Small intestine (tissue), 7 donors: Measurements from ENCODE around the gene TOLLIP. TPM values are rescaled to one million over a fixed set of nuclear protein-coding genes. Genes with fewer than 3 reads are reported as not detected.

Experiments used
- DNase-seq, 2 donors: peaks; one replicate each; pipeline versions ENCODE4 v3.0.0 to v3.0.0-alpha.2; 2013
- FAIRE-seq: peaks from 2 replicates; lab custom pipeline; 2012; peaks lifted over from hg19 to GRCh38; lab: Jason Lieb, UNC
- H3K27ac ChIP-seq, 3 donors: one replicate each; pipeline ENCODE4 v1.5.1; 2013; ENCODE audit warnings: low read length in 2 of 3, mild to moderate bottlenecking in 2 of 3, control low read depth in 1 of 3, inconsistent platforms in 1 of 3, low read depth in 1 of 3, moderate library complexity in 1 of 3
- H3K27me3 ChIP-seq, 3 donors: one replicate each; pipeline ENCODE4 v1.6.1; 2013; ENCODE audit warnings: low read length in 3 of 3, inconsistent platforms in 1 of 3; ENCODE audit not compliant: control insufficient read depth in 3 of 3, insufficient read depth in 3 of 3
- H3K36me3 ChIP-seq, 3 donors: one replicate each; pipeline ENCODE4 v1.6.1; 2013; ENCODE audit warnings: low read length in 3 of 3, inconsistent platforms in 1 of 3, low read depth in 1 of 3, mild to moderate bottlenecking in 1 of 3, moderate library complexity in 1 of 3; ENCODE audit not compliant: control insufficient read depth in 3 of 3, insufficient read depth in 2 of 3
- H3K4me1 ChIP-seq, 3 donors: one replicate each; pipeline ENCODE4 v1.6.1; 2013; ENCODE audit warnings: low read length in 2 of 3, inconsistent platforms in 1 of 3, low read depth in 1 of 3, mild to moderate bottlenecking in 1 of 3, moderate library complexity in 1 of 3; ENCODE audit not compliant: control insufficient read depth in 3 of 3, insufficient read depth in 2 of 3
- H3K4me3 ChIP-seq, 3 donors: one replicate each; pipeline ENCODE4 v1.5.1; 2013; ENCODE audit warnings: low read length in 3 of 3, control low read depth in 1 of 3, inconsistent platforms in 1 of 3, low read depth in 1 of 3, mild to moderate bottlenecking in 1 of 3, moderate library complexity in 1 of 3
- H3K9me3 ChIP-seq, 2 donors: one replicate each; pipeline ENCODE4 v1.6.1; 2013; ENCODE audit warnings: low read depth in 1 of 2, low read length in 1 of 2; ENCODE audit not compliant: control insufficient read depth in 2 of 2, insufficient read depth in 1 of 2
- WGBS, 3 donors: extraction: QIAGEN DNeasy Blood & Tissue Kit; methylation state at CpG; one replicate each; pipeline ENCODE4 v1.1.7; 2013; 5-methylcytosine and 5-hydroxymethylcytosine counted together
- polyA plus RNA-seq, 4 donors: library from polyadenylated mRNA; stranded (reverse) in 3 of 4; unstranded in 1 of 4; fragments of 200-250 nt in 3 of 4; fragments of 120-200 nt in 1 of 4; gene quantifications; one replicate each; pipeline versions ENCODE4 v1.2.1 to v1.2.3, GENCODE V29; 2013
- donor health status: healthy with polysubstance abuse.
- donor health status: control.
- donor health status: control.
- donor health status: Bipolar disorder and iron deficiency.
- donor health status: healthy.

The TOLLIP gene
- polyA plus RNA-seq, 4 donors = 33.1 to 57.0 (median 41.0) TPM

- DNase-seq (no peak), FAIRE-seq (no peak)
- Histone ChIP-seq H3K4me3 (no peak overlapping the region), H3K27me3 (peaks cover 0 to 53% (median 0%) of the 10 kb centered on the region in 3 donors), H3K4me1 (peaks cover 0 to 3% (median 0%) of the 10 kb centered on the region in 3 donors), H3K9me3 (peaks cover 0 to 2% of the 10 kb centered on the region in 2 donors), H3K27ac (no peak overlapping the region), H3K36me3 (no peaks in the 10 kb centered on the region)
- WGBS, 3 donors = 67 to 79% (median 73%) methylated on average over 31 to 32 of the region's 32 CpGs
These were observed 44.1 kb upstream of the TOLLIP start for GRCh38 chr11:1353383-1354124.

GRCh38 chr11:1352696-1353382 lies 43.4 kb upstream of the TOLLIP start:
- 52 to 75% (median 55%) methylated on average over 7 to 8 of the region's 8 CpGs for WGBS, 3 donors
- H3K4me1 ChIP-seq = peaks cover 0 to 3% (median 0%) of the 10 kb centered on the region in 3 donors
- peaks cover 0 to 2% of the 10 kb centered on the region in 2 donors for H3K9me3 ChIP-seq
- DNase-seq = no peak
- FAIRE-seq = no peak
- no peak overlapping the region for H3K27ac ChIP-seq
- H3K36me3 ChIP-seq = no peaks in the 10 kb centered on the region
- H3K4me3 ChIP-seq = no peak overlapping the region
- H3K27me3 ChIP-seq = peaks cover 0 to 46% (median 0%) of the 10 kb centered on the region in 3 donors

- Histone ChIP-seq H3K27me3 (peaks cover 0 to 40% (median 0%) of the 10 kb centered on the region in 3 donors), H3K36me3 (no peaks in the 10 kb centered on the region), H3K27ac (no peak overlapping the region), H3K4me1 (peaks cover 0 to 1% (median 0%) of the 10 kb centered on the region in 3 donors), H3K9me3 (peaks cover 0 to 2% of the 10 kb centered on the region in 2 donors), H3K4me3 (no peak overlapping the region)
- DNase-seq (no peak), FAIRE-seq (no peak)
- 54 to 73% (median 62%) methylated on average over 12 of the region's 12 CpGs for WGBS, 3 donors
These were observed 42.0 kb upstream of the TOLLIP start for GRCh38 chr11:1351278-1351937.

GRCh38 chr11:1350086-1350725 lies 40.8 kb upstream of the TOLLIP start:
- Histone ChIP-seq H3K27me3 (peaks cover 0 to 44% (median 0%) of the 10 kb centered on the region in 3 donors), H3K27ac (no peak overlapping the region), H3K4me3 (no peak overlapping the region), H3K36me3 (no peaks in the 10 kb centered on the region), H3K4me1 (no peaks in the 10 kb centered on the region), H3K9me3 (peaks cover 0 to 2% of the 10 kb centered on the region in 2 donors)
- FAIRE-seq (no peak), DNase-seq (no peak)
- 26 to 56% (median 47%) methylated on average over 16 to 22 of the region's 22 CpGs for WGBS, 3 donors

- Histone ChIP-seq H3K4me1 (no peaks in the 10 kb centered on the region), H3K27me3 (peaks cover 0 to 40% (median 0%) of the 10 kb centered on the region in 3 donors), H3K9me3 (peaks cover 0 to 1% of the 10 kb centered on the region in 2 donors), H3K27ac (no peak overlapping the region), H3K4me3 (no peak overlapping the region), H3K36me3 (no peaks in the 10 kb centered on the region)
- WGBS, 3 donors = 70 to 73% (median 70%) methylated on average over 28 to 29 of the region's 29 CpGs
- no peak for DNase-seq
- FAIRE-seq = no peak
These were observed 40.1 kb upstream of the TOLLIP start for GRCh38 chr11:1349327-1350041.

- Histone ChIP-seq H3K4me3 (no peak overlapping the region), H3K36me3 (no peaks in the 10 kb centered on the region), H3K9me3 (no peaks in the 10 kb centered on the region), H3K27ac (no peak overlapping the region), H3K27me3 (peaks cover 0 to 37% (median 0%) of the 10 kb centered on the region in 3 donors), H3K4me1 (no peaks in the 10 kb centered on the region)
- DNase-seq (no peak), FAIRE-seq (no peak)
- 45 to 53% (median 48%) methylated on average over 25 of the region's 25 CpGs for WGBS, 3 donors
These were observed 39.4 kb upstream of the TOLLIP start for GRCh38 chr11:1348796-1349326.

- Histone ChIP-seq H3K4me1 (no peaks in the 10 kb centered on the region), H3K36me3 (no peaks in the 10 kb centered on the region), H3K4me3 (no peak overlapping the region), H3K27me3 (peaks cover 0 to 36% (median 0%) of the 10 kb centered on the region in 3 donors), H3K9me3 (no peaks in the 10 kb centered on the region), H3K27ac (no peak overlapping the region)
- FAIRE-seq (no peak), DNase-seq (no peak)
- 77 to 84% (median 80%) methylated on average over 14 of the region's 14 CpGs for WGBS, 3 donors
These were observed 38.8 kb upstream of the TOLLIP start for GRCh38 chr11:1348146-1348795.
